Brain microvascular endothelial cell (primary cell): Measurements from ENCODE around the gene MSL2.
A peak's percentile ranks its signal among the peaks of the same experiment; 100 is the strongest.
"Not testable (repeated sequence)": the region's sequence is repeated elsewhere in the genome, so short reads cannot be mapped to it uniquely, and the experiment has no call there.

ENCODE experiments used
- DNase-seq: peaks from one replicate; pipeline ENCODE4 v3.0.0-alpha.2; 2020
- H3K27ac ChIP-seq: fragments of 250-450 bp; sonication (Bioruptor Pico); 2 replicates; pipeline ENCODE4 v1.5.1; 2020; ENCODE audit warnings: mild to moderate bottlenecking, moderate library complexity
- H3K27me3 ChIP-seq: fragments of 250-450 bp; sonication (Bioruptor Pico); replicated peaks from 2 replicates; pipeline ENCODE4 v1.5.1; 2020; ENCODE audit warnings: mild to moderate bottlenecking
- H3K36me3 ChIP-seq: fragments of 250-450 bp; sonication (Bioruptor Pico); replicated peaks from 2 replicates; pipeline ENCODE4 v1.5.1; 2020; ENCODE audit warnings: mild to moderate bottlenecking
- H3K4me3 ChIP-seq: 2 replicates; pipeline ENCODE4 v1.5.1; 2011; ENCODE audit warnings: low read depth, mild to moderate bottlenecking, control low read depth, low read length, moderate library complexity
- CTCF ChIP-seq: IDR thresholded peaks from 2 replicates; pipeline ENCODE4 v1.5.1; 2011; ENCODE audit warnings: low read depth, mild to moderate bottlenecking, moderate library complexity, low read length, control low read depth, inconsistent platforms; ENCODE audit errors: missing control alignments
- in situ Hi-C: cut with HindIII; loops from 2 replicates; pipeline ENCODE4 v1.10.0; 2017; ENCODE audit warnings: low sequenced_read_pairs, low pct_ligation_motif_present

Gene MSL2

GRCh38 chr3:136120373-136121348 is 75.5 kb downstream of the MSL2 start:
- TF ChIP-seq CTCF: no peak
- H3K27ac ChIP-seq: no peak overlapping the region
- in situ Hi-C loops: no loop called here
- no peaks in the 10 kb centered on the region for H3K36me3 ChIP-seq
- DNase-seq: no peak
- no peaks in the 10 kb centered on the region for H3K27me3 ChIP-seq
- H3K4me3 ChIP-seq: no peak overlapping the region

DNA sequence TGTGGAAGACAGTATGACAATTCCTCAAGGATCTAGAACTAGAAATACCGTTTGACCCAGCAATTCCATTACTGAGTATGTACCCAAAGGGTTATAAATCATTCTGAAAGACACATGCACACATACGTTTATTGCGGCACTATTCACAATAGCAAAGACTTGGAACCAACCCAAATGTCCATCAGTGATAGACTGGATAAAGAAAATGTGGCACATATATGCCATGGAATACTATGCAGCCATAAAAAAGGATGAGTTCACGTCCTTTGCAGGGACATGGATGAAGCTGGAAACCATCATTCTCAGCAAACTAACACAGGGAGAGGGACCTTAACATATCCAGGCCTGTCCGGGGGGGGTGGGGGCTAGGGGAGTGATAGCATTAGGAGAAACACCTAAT is 76.4 kb downstream of the MSL2 start:
- H3K27ac ChIP-seq, H3K4me3 ChIP-seq, DNase-seq, H3K27me3 ChIP-seq, H3K36me3 ChIP-seq, in situ Hi-C loops: not testable (repeated sequence)

DNA sequence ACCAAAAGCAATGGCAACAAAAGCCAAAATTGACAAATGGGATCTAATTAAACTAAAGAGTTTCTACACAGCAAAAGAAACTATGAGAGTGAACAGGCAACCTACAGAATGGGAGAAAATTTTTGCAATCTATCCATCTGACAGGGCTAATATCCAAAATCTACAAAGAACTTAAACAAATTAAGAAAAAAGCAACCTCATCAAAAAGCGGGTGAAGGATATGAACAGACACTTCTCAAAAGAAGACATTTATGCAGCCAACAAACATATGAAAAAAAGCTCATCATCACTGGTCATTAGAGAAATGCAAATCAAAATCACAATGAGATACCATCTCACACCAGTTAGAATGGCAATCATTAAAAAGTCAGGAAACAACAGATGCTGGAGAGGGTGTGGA is 76.8 kb downstream of the MSL2 start:
- DNase-seq, H3K4me3 ChIP-seq, in situ Hi-C loops, H3K36me3 ChIP-seq, H3K27me3 ChIP-seq, H3K27ac ChIP-seq: not testable (repeated sequence)

DNA sequence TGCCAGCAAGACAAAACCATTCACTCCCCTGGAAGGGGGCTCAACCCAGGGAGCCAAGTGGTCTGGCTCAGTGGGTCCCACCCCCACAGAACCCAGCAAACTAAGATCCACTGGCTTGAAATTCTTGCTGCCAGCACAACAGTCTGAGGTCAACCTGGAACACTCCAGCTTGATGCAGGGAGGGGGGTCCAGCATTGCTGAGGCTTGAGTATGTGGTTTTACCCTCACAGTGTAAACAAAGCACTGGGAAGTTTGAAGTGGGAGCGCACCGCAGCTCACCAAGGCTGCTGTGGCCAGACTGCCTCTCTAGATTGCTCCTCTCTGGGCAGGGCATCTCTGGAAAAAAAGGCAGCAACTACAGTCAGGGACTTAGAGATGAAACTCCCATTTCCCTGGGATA is 81.7 kb downstream of the MSL2 start:
- Histone ChIP-seq H3K36me3 (no peaks in the 10 kb centered on the region), H3K4me3 (no peak overlapping the region), H3K27me3 (no peaks in the 10 kb centered on the region), H3K27ac (no peak overlapping the region)
- no peak for TF ChIP-seq CTCF
- DNase-seq: peak; percentile 62
- in situ Hi-C loops: no loop called here

DNA sequence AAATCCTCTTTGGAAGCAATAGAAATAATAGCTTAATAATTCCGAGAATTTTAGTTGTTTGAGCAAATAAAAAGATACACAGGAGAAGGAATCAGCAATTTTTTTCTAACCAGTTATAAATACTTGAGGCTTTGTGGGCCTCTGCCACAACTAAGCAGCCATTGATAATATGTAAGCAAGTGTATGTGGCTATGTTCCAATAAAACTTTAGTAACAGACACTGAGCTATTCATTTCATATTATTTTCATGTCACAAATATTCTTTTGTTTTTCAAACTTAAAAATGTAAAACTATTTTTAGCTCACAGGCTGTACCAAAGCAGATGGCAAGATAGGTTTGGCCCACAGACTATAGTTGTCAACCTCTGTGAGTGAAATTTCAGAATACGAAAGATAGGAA is 85.7 kb downstream of the MSL2 start:
- Histone ChIP-seq H3K27ac (no peak overlapping the region), H3K36me3 (no peaks in the 10 kb centered on the region), H3K4me3 (no peak overlapping the region), H3K27me3 (no peaks in the 10 kb centered on the region)
- in situ Hi-C loops: no loop called here
- DNase-seq: no peak
- TF ChIP-seq CTCF: no peak

DNA sequence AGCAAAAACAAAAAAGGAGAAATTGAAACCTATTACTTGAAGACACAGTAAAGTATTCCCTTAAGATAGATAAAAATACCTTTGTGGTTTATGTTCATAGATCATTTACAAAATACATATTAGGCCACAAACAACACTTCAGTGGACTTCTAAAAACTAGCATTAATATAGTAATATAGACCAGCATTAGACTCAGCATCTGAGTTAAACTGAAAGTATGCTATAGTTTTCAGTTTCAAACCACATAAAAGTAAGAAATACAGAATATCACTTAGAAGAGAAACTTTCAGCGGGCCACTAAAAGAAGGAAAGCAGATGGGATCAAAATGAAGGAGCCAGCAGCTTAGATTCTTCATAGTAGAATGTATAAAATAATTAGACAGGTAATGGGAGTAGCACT is 86.6 kb downstream of the MSL2 start:
- Histone ChIP-seq H3K27ac (no peak overlapping the region), H3K4me3 (no peak overlapping the region), H3K36me3 (no peaks in the 10 kb centered on the region), H3K27me3 (no peaks in the 10 kb centered on the region)
- no peak for TF ChIP-seq CTCF
- in situ Hi-C loops: no loop called here
- DNase-seq: no peak

GRCh38 chr3:136106101-136106500 is 90.0 kb downstream of the MSL2 start:
- DNase-seq: no peak
- no peaks in the 10 kb centered on the region for H3K27me3 ChIP-seq
- TF ChIP-seq CTCF: no peak
- in situ Hi-C loops: no loop called here
- no peak overlapping the region for H3K4me3 ChIP-seq
- H3K27ac ChIP-seq: no peak overlapping the region
- no peaks in the 10 kb centered on the region for H3K36me3 ChIP-seq
